HAP-1 (cell line): ENCODE measurements around the gene SYCN.

Source experiments
- DNase-seq, 2 experiments: peaks; one replicate each; pipeline ENCODE4 v3.0.0-alpha.2; 2016 to 2020; ENCODE audit warnings: low spot score in 2 of 2
- H3K27me3 ChIP-seq: fragments of 250-450 bp; sonication (Bioruptor Pico); 2 replicates; pipeline ENCODE4 v1.5.1; 2020; ENCODE audit warnings: low read depth, mild to moderate bottlenecking, moderate library complexity
- H3K36me3 ChIP-seq: fragments of 250-450 bp; sonication (Bioruptor Pico); replicated peaks from 2 replicates; pipeline ENCODE4 v1.5.1; 2020; ENCODE audit warnings: mild to moderate bottlenecking
- H3K4me1 ChIP-seq: fragments of 250-450 bp; sonication (Bioruptor Pico); 2 replicates; pipeline ENCODE4 v1.5.1; 2020; ENCODE audit warnings: mild to moderate bottlenecking
- H3K4me3 ChIP-seq: fragments of 250-450 bp; sonication (Bioruptor Pico); 2 replicates; pipeline ENCODE4 v1.5.1; 2020; ENCODE audit warnings: mild to moderate bottlenecking, moderate library complexity
- H3K9me3 ChIP-seq: fragments of 250-450 bp; sonication (Bioruptor Pico); 2 replicates; pipeline ENCODE4 v1.5.1; 2020; ENCODE audit warnings: mild to moderate bottlenecking, moderate library complexity
- in situ Hi-C: fragments of 300-500 bp; cut with MboI; formaldehyde crosslinking; loops from 3 replicates; pipeline ENCODE4 v1.14.3; 2020; ENCODE audit warnings: low sequenced_read_pairs, inconsistent platforms, mixed read lengths

Gene SYCN

GRCh38 chr19:39155741-39156140 is 48.3 kb downstream of the SYCN start:
- DNase-seq = no peak
- Histone ChIP-seq H3K4me3 (no peak overlapping the region), H3K4me1 (no peaks in the 10 kb centered on the region), H3K9me3 (no peaks in the 10 kb centered on the region), H3K27me3 (no peaks in the 10 kb centered on the region), H3K36me3 (no peaks in the 10 kb centered on the region)
- in situ Hi-C loops = no loop called here

- no peaks in the 10 kb centered on the region for H3K36me3 ChIP-seq
- H3K4me1 ChIP-seq = no peaks in the 10 kb centered on the region
- H3K9me3 ChIP-seq = no peaks in the 10 kb centered on the region
- in situ Hi-C loops = no loop called here
- no peaks in the 10 kb centered on the region for H3K27me3 ChIP-seq
- H3K4me3 ChIP-seq = no peak overlapping the region
- DNase-seq = no peak
These were observed 48.9 kb downstream of the SYCN start for GRCh38 chr19:39155114-39155700.

- no peak for DNase-seq
- H3K4me3 ChIP-seq = no peak overlapping the region
- no peaks in the 10 kb centered on the region for H3K36me3 ChIP-seq
- in situ Hi-C loops = no loop called here
- no peaks in the 10 kb centered on the region for H3K4me1 ChIP-seq
- no peaks in the 10 kb centered on the region for H3K27me3 ChIP-seq
- H3K9me3 ChIP-seq = no peaks in the 10 kb centered on the region
These were observed 49.4 kb downstream of the SYCN start for GRCh38 chr19:39154629-39155100.

GRCh38 chr19:39154100-39154628 is 49.9 kb downstream of the SYCN start:
- in situ Hi-C loops = no loop called here
- Histone ChIP-seq H3K9me3 (no peaks in the 10 kb centered on the region), H3K4me1 (no peaks in the 10 kb centered on the region), H3K27me3 (no peaks in the 10 kb centered on the region), H3K4me3 (no peak overlapping the region), H3K36me3 (no peaks in the 10 kb centered on the region)
- DNase-seq = no peak
